ENCODE measurements around the gene CCDC38.

Gene CCDC38

GRCh38 chr12:95962222-95962621 lies 19.8 kb upstream of the CCDC38 start:
- DNase-seq (ENCODE audit: low read depth, low spot score): no peak

- DNase-seq (ENCODE audit: low read depth, low spot score): no peak
Observed at GRCh38 chr12:95960241-95960640, 17.8 kb upstream of the CCDC38 start.

GRCh38 chr12:95959107-95959506 lies 16.7 kb upstream of the CCDC38 start:
- no peak for DNase-seq (ENCODE audit: low read depth, low spot score)

GRCh38 chr12:95956557-95957145 lies 14.2 kb upstream of the CCDC38 start:
- no peak for DNase-seq (ENCODE audit: low read depth, low spot score)

- DNase-seq (ENCODE audit: low read depth, low spot score): no peak
Observed at GRCh38 chr12:95955549-95956159, 13.2 kb upstream of the CCDC38 start.

- no peak for DNase-seq (ENCODE audit: low read depth, low spot score)
Observed at GRCh38 chr12:95953000-95953399, 10.6 kb upstream of the CCDC38 start.

- DNase-seq (ENCODE audit: low read depth, low spot score): no peak
Observed at GRCh38 chr12:95951515-95951914, 9.1 kb upstream of the CCDC38 start.

- no peak for DNase-seq (ENCODE audit: low read depth, low spot score)
Observed at GRCh38 chr12:95949477-95950206, 7.2 kb upstream of the CCDC38 start.

GRCh38 chr12:95944108-95944704 lies 1.8 kb upstream of the CCDC38 start:
- no peak for DNase-seq (ENCODE audit: low read depth, low spot score)

- no peak for DNase-seq (ENCODE audit: low read depth, low spot score)
Observed at GRCh38 chr12:95943330-95943842, 972 bp upstream of the CCDC38 start, which contains the start of gene AMDHD1. TSS of gene AMDHD1 (plus strand) at chr12:95943331. CDS start at chr12:95943399, 68 bp downstream.

- DNase-seq (ENCODE audit: low read depth, low spot score): no peak
Observed at GRCh38 chr12:95942101-95942523, 302 bp downstream of the CCDC38 start.

GRCh38 chr12:95940514-95940913 lies 1.9 kb downstream of the CCDC38 start:
- DNase-seq (ENCODE audit: low read depth, low spot score): no peak

GRCh38 chr12:95922231-95922630 lies 20.2 kb downstream of the CCDC38 start:
- DNase-seq (ENCODE audit: low read depth, low spot score): no peak

- DNase-seq (ENCODE audit: low read depth, low spot score): no peak
Observed at GRCh38 chr12:95919110-95919509, 23.3 kb downstream of the CCDC38 start.

- DNase-seq (ENCODE audit: low read depth, low spot score): no peak
Observed at GRCh38 chr12:95918194-95918993, 24.0 kb downstream of the CCDC38 start.

- no peak for DNase-seq (ENCODE audit: low read depth, low spot score)
Observed at GRCh38 chr12:95909871-95910270, 32.5 kb downstream of the CCDC38 start.

- DNase-seq (ENCODE audit: low read depth, low spot score): no peak
Observed at GRCh38 chr12:95908573-95908972, 33.8 kb downstream of the CCDC38 start.

- DNase-seq (ENCODE audit: low read depth, low spot score): no peak
Observed at GRCh38 chr12:95898081-95898480, 44.3 kb downstream of the CCDC38 start.

GRCh38 chr12:95896846-95897245 lies 45.6 kb downstream of the CCDC38 start:
- no peak for DNase-seq (ENCODE audit: low read depth, low spot score)

- DNase-seq (ENCODE audit: low read depth, low spot score): no peak
Observed at GRCh38 chr12:95890958-95891357, 51.5 kb downstream of the CCDC38 start.

GRCh38 chr12:95887311-95887710 lies 55.1 kb downstream of the CCDC38 start:
- DNase-seq (ENCODE audit: low read depth, low spot score): no peak
